ENCODE results near the gene LYPD6.
"Not testable (repeated sequence)": the region's sequence is repeated elsewhere in the genome, so short reads cannot be mapped to it uniquely, and the experiment has no call there.

LYPD6 gene

DNA sequence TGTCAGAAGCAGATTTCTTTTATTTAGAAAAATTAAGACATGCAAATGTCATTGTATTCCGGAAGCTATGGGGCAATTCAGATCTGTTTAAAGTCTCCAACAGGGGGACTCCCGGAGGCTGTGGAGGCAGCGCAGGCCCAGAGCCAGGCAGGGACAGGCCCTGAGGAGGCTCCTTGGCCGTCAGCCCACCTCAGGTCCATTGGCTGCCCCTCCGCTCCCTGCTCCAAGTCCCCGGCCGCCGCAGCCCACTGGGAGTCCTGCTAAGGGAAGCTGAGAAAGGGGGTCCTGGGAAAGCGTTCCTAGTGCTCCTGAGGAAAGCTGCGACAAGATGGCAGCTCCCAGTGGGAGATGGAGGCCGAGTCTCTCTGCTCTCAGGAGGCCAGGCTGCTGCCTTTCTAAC is 20.0 kb upstream of the LYPD6 start:
- TF ChIP-seq L3MBTL2 (conservative IDR thresholded peaks at IDR 0.05) = no peak
- TF ChIP-seq ELF4 (IDR thresholded peaks at IDR 0.05) = no peak
- TF ChIP-seq HDGF (IDR thresholded peaks at IDR 0.05; ENCODE audit: borderline replicate concordance) = no peak
- no peak for TF ChIP-seq BHLHE40 (IDR thresholded peaks at IDR 0.05; ENCODE audit: borderline replicate concordance)
- no peak for TF ChIP-seq SUZ12 (IDR thresholded peaks at IDR 0.05)
- TF ChIP-seq NFRKB (IDR thresholded peaks at IDR 0.05) = no peak
- no peak for TF ChIP-seq LEF1 (IDR thresholded peaks at IDR 0.05; ENCODE audit: borderline replicate concordance)
- TF ChIP-seq FOXK2 (IDR thresholded peaks at IDR 0.05) = no peak
- TF ChIP-seq, protein P1, sequence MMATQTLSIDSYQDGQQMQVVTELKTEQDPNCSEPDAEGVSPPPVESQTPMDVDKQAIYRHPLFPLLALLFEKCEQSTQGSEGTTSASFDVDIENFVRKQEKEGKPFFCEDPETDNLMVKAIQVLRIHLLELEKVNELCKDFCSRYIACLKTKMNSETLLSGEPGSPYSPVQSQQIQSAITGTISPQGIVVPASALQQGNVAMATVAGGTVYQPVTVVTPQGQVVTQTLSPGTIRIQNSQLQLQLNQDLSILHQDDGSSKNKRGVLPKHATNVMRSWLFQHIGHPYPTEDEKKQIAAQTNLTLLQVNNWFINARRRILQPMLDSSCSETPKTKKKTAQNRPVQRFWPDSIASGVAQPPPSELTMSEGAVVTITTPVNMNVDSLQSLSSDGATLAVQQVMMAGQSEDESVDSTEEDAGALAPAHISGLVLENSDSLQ (IDR thresholded peaks at IDR 0.05) = no peak
- TF ChIP-seq FOXA1 (IDR thresholded peaks at IDR 0.05) = no peak
- no peak for TF ChIP-seq SP1 (IDR thresholded peaks at IDR 0.05)
- TF ChIP-seq FOXM1 (IDR thresholded peaks at IDR 0.05; ENCODE audit: borderline replicate concordance) = no peak
- TF ChIP-seq TARDBP (IDR thresholded peaks at IDR 0.05) = no peak
- TF ChIP-seq CTBP1 (IDR thresholded peaks at IDR 0.05; ENCODE audit: borderline replicate concordance) = no peak
- no peak for TF ChIP-seq ARNT (IDR thresholded peaks at IDR 0.05)
- no peak for TF ChIP-seq ZNF384 (IDR thresholded peaks at IDR 0.05)
- POLR2A ChIA-PET = no interaction called here

DNA sequence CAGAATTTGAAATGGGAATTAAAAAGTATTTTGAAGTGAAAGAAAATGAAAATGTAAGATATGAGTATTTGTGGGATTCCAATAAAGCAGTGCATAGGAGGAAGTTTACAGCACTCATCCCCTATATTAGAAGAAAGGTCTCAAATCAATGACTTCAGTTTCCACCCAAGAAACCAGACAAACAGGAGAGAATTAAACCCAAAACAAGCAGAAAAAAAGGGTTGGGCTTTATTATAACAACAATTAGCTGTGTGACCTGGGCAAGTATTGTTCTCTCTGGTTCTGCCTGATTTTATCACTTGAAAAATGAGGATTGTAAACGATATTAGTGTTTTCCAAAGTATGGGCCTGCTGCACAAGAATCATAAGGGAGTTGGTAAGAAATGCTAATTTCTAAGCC is 18.3 kb upstream of the LYPD6 start:
- TF ChIP-seq L3MBTL2 (conservative IDR thresholded peaks at IDR 0.05) = no peak
- TF ChIP-seq ELF4 (IDR thresholded peaks at IDR 0.05) = no peak
- no peak for TF ChIP-seq FOXM1 (IDR thresholded peaks at IDR 0.05; ENCODE audit: borderline replicate concordance)
- TF ChIP-seq ARNT (IDR thresholded peaks at IDR 0.05) = no peak
- no peak for TF ChIP-seq LEF1 (IDR thresholded peaks at IDR 0.05; ENCODE audit: borderline replicate concordance)
- no peak for TF ChIP-seq FOXK2 (IDR thresholded peaks at IDR 0.05)
- TF ChIP-seq BHLHE40 (IDR thresholded peaks at IDR 0.05; ENCODE audit: borderline replicate concordance) = no peak
- no peak for TF ChIP-seq SUZ12 (IDR thresholded peaks at IDR 0.05)
- no peak for TF ChIP-seq CTBP1 (IDR thresholded peaks at IDR 0.05; ENCODE audit: borderline replicate concordance)
- no peak for TF ChIP-seq TARDBP (IDR thresholded peaks at IDR 0.05)
- TF ChIP-seq NFRKB (IDR thresholded peaks at IDR 0.05) = no peak
- TF ChIP-seq HDGF (IDR thresholded peaks at IDR 0.05; ENCODE audit: borderline replicate concordance) = no peak
- TF ChIP-seq FOXA1 (IDR thresholded peaks at IDR 0.05) = no peak
- TF ChIP-seq SP1 (IDR thresholded peaks at IDR 0.05) = no peak
- TF ChIP-seq, protein P1 (IDR thresholded peaks at IDR 0.05) = no peak
- no peak for TF ChIP-seq ZNF384 (IDR thresholded peaks at IDR 0.05)
- DNase-seq (ENCODE audit: extremely low spot score) = no peak
- CTCF ChIA-PET = interaction anchor here (0.6 kb wide), 1 partner anchor 294 kb away, joined by 3 read pairs; no protein-coding TSS in a partner anchor
- POLR2A ChIA-PET = no interaction called here

More for the DNA sequence above, 20.0 kb upstream of the LYPD6 start:
- DNase-seq (ENCODE audit: extremely low spot score) = no peak
- CTCF ChIA-PET = no interaction called here

- CTCF ChIA-PET = interaction anchor here (0.6 to 2.4 kb wide), 4 partner anchors 9 to 296 kb away, joined by 3 to 7 read pairs (median 4); no protein-coding TSS in a partner anchor
- POLR2A ChIA-PET = no interaction called here
- TF ChIP-seq ELF4 (IDR thresholded peaks at IDR 0.05) (no peak), NFRKB (IDR thresholded peaks at IDR 0.05) (no peak), FOXK2 (IDR thresholded peaks at IDR 0.05) (no peak), FOXA1 (IDR thresholded peaks at IDR 0.05) (no peak), BHLHE40 (IDR thresholded peaks at IDR 0.05; ENCODE audit: borderline replicate concordance) (no peak), FOXM1 (IDR thresholded peaks at IDR 0.05; ENCODE audit: borderline replicate concordance) (no peak), ARNT (IDR thresholded peaks at IDR 0.05) (no peak)
- TF ChIP-seq, protein P1 (IDR thresholded peaks at IDR 0.05) = no peak
- DNase-seq (ENCODE audit: extremely low spot score) = peak; percentile 76
Measured at GRCh38 chr2:149313512-149313972, 16.8 kb upstream of the LYPD6 start.

- TF ChIP-seq HDGF (IDR thresholded peaks at IDR 0.05; ENCODE audit: borderline replicate concordance) (no peak), CTBP1 (IDR thresholded peaks at IDR 0.05; ENCODE audit: borderline replicate concordance) (no peak), BHLHE40 (IDR thresholded peaks at IDR 0.05; ENCODE audit: borderline replicate concordance) (no peak), NFRKB (IDR thresholded peaks at IDR 0.05) (no peak), SUZ12 (IDR thresholded peaks at IDR 0.05) (no peak), FOXA1 (IDR thresholded peaks at IDR 0.05) (no peak), TARDBP (IDR thresholded peaks at IDR 0.05) (no peak), FOXM1 (IDR thresholded peaks at IDR 0.05; ENCODE audit: borderline replicate concordance) (no peak), ZNF384 (IDR thresholded peaks at IDR 0.05) (no peak), SP1 (IDR thresholded peaks at IDR 0.05) (no peak), L3MBTL2 (conservative IDR thresholded peaks at IDR 0.05) (no peak), LEF1 (IDR thresholded peaks at IDR 0.05; ENCODE audit: borderline replicate concordance) (no peak), ELF4 (IDR thresholded peaks at IDR 0.05) (no peak), ARNT (IDR thresholded peaks at IDR 0.05) (no peak), FOXK2 (IDR thresholded peaks at IDR 0.05) (no peak)
- TF ChIP-seq, protein P1 (IDR thresholded peaks at IDR 0.05) = no peak
- CTCF ChIA-PET = interaction anchor here (2.4 kb wide), 1 partner anchor 15 kb away, joined by 7 read pairs; no protein-coding TSS in a partner anchor
- POLR2A ChIA-PET = no interaction called here
- DNase-seq (ENCODE audit: extremely low spot score) = no peak
Measured at GRCh38 chr2:149314687-149315086, 15.7 kb upstream of the LYPD6 start.

GRCh38 chr2:149315461-149315860 is 14.9 kb upstream of the LYPD6 start:
- no peak for TF ChIP-seq ELF4 (IDR thresholded peaks at IDR 0.05)
- TF ChIP-seq NFRKB (IDR thresholded peaks at IDR 0.05) = no peak
- TF ChIP-seq CTBP1 (IDR thresholded peaks at IDR 0.05; ENCODE audit: borderline replicate concordance) = no peak
- no peak for TF ChIP-seq BHLHE40 (IDR thresholded peaks at IDR 0.05; ENCODE audit: borderline replicate concordance)
- no peak for TF ChIP-seq FOXK2 (IDR thresholded peaks at IDR 0.05)
- TF ChIP-seq, protein P1 (IDR thresholded peaks at IDR 0.05) = no peak
- TF ChIP-seq SP1 (IDR thresholded peaks at IDR 0.05) = no peak
- TF ChIP-seq ZNF384 (IDR thresholded peaks at IDR 0.05) = no peak
- no peak for TF ChIP-seq SUZ12 (IDR thresholded peaks at IDR 0.05)
- no peak for TF ChIP-seq ARNT (IDR thresholded peaks at IDR 0.05)
- TF ChIP-seq FOXM1 (IDR thresholded peaks at IDR 0.05; ENCODE audit: borderline replicate concordance) = no peak
- no peak for TF ChIP-seq FOXA1 (IDR thresholded peaks at IDR 0.05)
- no peak for TF ChIP-seq TARDBP (IDR thresholded peaks at IDR 0.05)
- DNase-seq (ENCODE audit: extremely low spot score) = no peak
- CTCF ChIA-PET = no interaction called here
- POLR2A ChIA-PET = no interaction called here

GRCh38 chr2:149318566-149318965 is 11.8 kb upstream of the LYPD6 start:
- DNase-seq (ENCODE audit: extremely low spot score); POLR2A ChIA-PET; CTCF ChIA-PET: not testable (repeated sequence)

Data from HEK293T (cell line).